HG02623 (cell line): ENCODE results near the gene HDLBP.
"Not testable (repeated sequence)": the region's sequence is repeated elsewhere in the genome, so short reads cannot be mapped to it uniquely, and the experiment has no call there.

ENCODE experiments used
- ATAC-seq: cut with Tn5 transposase; IDR thresholded peaks from one replicate; pipeline ENCODE4 v1.9.1; 2021; ENCODE audit warnings: moderate library complexity; ENCODE audit not compliant: unreplicated experiment

Gene HDLBP

GRCh38 chr2:241339839-241340630 lies 24.6 kb upstream of the HDLBP start:
- no peak for ATAC-seq

- ATAC-seq: no peak
Observed at GRCh38 chr2:241334813-241335212, 19.3 kb upstream of the HDLBP start.

- ATAC-seq: no peak
Observed at GRCh38 chr2:241330616-241330981, 15.1 kb upstream of the HDLBP start.

DNA sequence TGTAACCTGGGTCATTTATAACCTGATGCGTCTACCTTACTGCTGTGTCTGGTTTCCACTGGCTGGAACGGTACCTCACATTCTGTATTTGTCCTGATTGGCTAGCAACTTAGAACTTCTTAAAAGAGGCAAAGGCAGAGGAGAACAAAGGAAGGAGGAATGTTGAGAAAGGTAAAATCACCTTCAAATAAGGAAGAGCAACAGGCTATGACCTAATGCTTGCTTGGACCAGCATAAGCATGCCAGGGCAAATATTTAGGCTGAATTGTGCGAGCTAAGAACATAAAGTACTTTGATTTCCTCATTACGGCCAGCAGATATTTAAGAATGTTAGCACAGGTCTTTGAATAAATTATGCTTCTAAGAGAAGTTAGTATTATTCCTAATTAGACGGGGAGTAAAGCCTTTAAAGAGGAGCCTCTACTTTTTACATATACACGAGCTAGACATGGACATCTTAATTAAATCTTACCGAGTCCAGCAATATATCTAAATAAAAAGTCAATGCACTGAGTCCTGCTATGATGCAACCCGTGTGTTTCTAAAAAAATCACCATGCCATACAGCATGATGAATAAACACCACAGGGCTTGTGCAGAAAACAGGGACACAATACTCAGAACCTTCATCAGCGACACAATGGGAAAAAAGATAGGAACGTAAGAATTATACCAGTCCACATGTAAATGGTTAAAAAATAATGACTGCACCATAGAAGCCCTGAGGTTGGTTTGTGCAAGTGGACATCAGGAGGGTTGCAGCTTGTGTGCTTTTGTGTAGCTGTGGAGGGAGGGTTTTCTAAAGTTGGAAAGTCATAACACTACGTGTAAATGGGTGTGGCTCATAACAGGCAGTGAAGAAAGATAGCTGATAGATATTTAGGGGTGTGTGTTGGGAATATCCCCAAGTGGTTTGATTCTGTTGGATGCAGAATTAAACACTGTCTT lies 14.5 kb upstream of the HDLBP start:
- no peak for ATAC-seq

GRCh38 chr2:241325257-241325656 lies 9.8 kb upstream of the HDLBP start:
- no peak for ATAC-seq

- no peak for ATAC-seq
Observed at GRCh38 chr2:241324775-241325174, 9.3 kb upstream of the HDLBP start.

- no peak for ATAC-seq
Observed at GRCh38 chr2:241323778-241324177, 8.3 kb upstream of the HDLBP start.

GRCh38 chr2:241321886-241322285 lies 6.4 kb upstream of the HDLBP start:
- ATAC-seq: no peak

- ATAC-seq: no peak
Observed at GRCh38 chr2:241321033-241321432, 5.6 kb upstream of the HDLBP start.

DNA sequence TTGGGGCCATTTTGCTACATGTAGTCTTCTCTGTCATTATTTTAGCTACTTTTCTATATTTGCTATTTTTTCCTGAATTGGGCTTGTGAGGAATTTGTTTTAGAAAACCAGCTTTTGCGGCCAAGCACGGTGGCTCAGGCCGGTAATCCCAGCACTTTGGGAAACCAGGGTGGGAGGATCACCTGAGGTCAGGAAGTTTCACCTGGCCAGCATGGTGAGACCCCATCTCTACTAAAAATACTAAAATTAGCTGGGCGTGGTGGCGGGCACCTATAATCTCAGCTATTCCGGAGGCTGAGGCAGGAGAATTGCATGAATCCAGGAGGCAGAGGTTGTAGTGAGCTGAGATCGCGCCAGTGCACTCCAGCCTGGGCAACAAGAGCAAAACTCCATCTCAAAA lies 4.9 kb upstream of the HDLBP start:
- no peak for ATAC-seq

- not testable (repeated sequence) for ATAC-seq
Observed at GRCh38 chr2:241318830-241319229, 3.4 kb upstream of the HDLBP start.

DNA sequence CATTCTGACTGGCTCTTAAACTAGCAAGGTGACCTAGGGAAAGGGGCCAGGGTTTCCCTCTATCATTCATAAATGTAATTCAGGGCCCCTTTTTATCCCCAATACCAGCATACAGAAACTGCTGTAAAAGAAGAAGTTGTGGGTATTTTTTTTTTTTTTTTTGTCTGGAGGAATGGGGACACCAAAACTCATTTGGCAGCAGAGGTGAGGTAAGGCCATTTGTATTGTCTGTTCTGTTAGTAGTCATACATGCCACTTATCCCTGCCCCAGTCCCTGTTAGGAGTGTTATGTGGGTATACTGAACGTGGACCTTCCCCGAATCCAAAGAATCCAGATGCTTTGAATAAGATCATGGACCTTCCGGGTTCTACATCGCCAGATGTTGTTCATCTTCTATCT lies 1.9 kb upstream of the HDLBP start:
- no peak for ATAC-seq

GRCh38 chr2:241316825-241317224 lies 1.4 kb upstream of the HDLBP start:
- no peak for ATAC-seq

DNA sequence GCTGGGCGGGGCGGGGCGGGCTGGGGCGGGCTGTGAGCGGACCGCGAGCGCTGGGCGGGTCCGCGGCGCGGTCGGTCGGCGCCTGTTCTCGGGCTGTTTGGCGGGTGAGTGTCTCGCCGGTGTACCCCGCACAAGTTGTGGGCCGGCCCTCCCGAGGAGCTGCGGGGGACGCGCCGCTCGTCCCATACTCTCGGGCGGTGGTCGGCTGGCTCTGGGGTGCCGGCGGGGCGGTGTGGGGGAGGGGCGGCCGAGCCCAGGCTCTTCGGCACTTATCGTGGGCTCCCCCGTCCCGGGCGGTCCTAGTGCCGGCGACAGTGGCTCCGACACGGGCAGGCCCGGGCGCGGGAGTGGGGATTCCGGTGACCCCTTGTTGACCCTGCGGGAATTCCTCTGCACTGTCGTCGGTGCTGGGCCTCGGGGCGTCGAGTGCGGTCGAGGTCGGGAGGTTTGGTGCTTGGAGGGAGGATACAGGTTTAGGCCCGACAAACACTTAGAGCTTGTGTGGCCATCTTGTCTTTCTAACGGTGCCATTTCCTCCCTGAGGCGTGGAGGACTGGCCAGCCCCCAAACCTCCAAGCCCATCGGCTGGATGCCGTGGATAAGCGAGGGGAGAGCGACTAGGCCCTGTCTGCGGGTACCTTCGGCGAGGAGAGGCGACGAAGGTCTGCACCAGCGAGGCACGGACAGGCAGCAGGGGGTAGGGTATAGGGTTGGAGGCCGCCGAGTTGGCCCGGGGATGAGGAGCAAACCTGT lies 583 bp upstream of the HDLBP start, which contains the start of gene SEPTIN2:
Gene SEPTIN2, plus strand, starts transcription at position 47 of the 753 bp plus-strand sequence. CDS start 8,308 bp downstream, outside the sequence.
- ATAC-seq: peak; percentile 32

- no peak for ATAC-seq
Observed at GRCh38 chr2:241314226-241315092, 1.0 kb downstream of the HDLBP start.

- ATAC-seq: no peak
Observed at GRCh38 chr2:241313543-241314095, 1.9 kb downstream of the HDLBP start.

DNA sequence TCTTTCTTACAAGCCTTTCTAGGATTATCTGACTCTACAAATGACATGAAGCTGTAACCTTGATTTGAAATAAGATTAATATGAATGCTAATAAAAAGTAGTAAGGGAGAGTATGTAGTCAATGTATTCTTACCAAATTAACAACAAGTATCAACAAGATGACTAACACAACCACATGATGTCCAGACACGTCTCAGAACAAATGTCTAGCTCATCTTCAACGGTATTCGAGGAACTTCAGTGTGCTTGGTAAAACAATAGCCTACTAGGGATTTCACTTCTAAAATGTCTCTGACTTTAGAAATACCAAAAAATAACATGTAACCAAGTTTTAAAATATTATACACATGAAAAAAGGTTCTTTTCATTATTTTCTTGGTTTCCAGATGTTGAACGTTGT lies 3.4 kb downstream of the HDLBP start:
- ATAC-seq: no peak

DNA sequence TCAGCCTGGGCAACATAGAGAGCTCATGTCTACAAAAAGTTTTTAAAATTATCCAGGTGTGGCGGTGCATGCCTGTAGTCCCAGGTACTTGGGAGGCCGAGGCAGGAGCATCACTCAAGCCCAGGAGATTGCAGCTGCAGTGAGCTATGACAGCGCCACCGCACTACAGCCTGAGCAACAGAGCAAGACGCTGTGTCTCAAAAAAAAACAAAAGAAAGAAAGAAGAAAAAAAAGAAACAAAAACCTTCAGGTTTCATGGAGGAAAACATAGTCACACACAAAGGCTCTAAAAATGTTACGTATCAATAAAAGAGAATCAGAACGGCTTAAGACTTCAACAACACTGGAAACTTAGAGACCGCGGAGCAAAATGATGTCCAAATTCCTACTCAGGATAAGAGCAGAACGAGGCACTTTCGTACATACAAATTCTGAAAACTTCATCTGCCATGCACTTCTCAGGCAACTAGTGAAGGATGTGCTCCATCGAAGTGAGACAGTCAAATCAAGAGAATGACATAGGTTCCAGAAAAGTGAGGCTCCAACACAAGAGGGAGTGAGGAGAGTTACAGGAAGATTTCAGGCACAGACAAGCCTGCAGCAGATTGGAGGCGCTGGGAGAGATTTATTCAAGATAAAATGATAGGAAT lies 4.4 kb downstream of the HDLBP start:
- ATAC-seq: no peak

GRCh38 chr2:241309684-241310117 lies 5.8 kb downstream of the HDLBP start:
- ATAC-seq: peak; percentile 45
